Cerebellar nuclear complex (tissue), 1 donor: Measurements from ENCODE around the gene SCTR.
"Not testable (repeated sequence)": the region's sequence is repeated elsewhere in the genome, so short reads cannot be mapped to it uniquely, and the experiment has no call there.

ENCODE experiments used
- DNase-seq, 2 experiments: peaks; one replicate each; lab custom pipeline; 2025; lab: John Stamatoyannopoulos, UW

SCTR gene

GRCh38 chr2:119408221-119408619 lies 116.1 kb downstream of the SCTR start:
- DNase-seq, result no peak

GRCh38 chr2:119407430-119408220 lies 116.7 kb downstream of the SCTR start:
- DNase-seq, result no peak

- DNase-seq, result no peak
Measured at GRCh38 chr2:119405151-119405550, 119.1 kb downstream of the SCTR start.

- not testable (repeated sequence) for DNase-seq
Measured at GRCh38 chr2:119403618-119404017, 120.7 kb downstream of the SCTR start.

GRCh38 chr2:119402645-119403560 lies 121.4 kb downstream of the SCTR start:
- DNase-seq, result no peak

GRCh38 chr2:119402106-119402505 lies 122.2 kb downstream of the SCTR start:
- no peak for DNase-seq

GRCh38 chr2:119397196-119397595 lies 127.1 kb downstream of the SCTR start:
- no peak for DNase-seq

- no peak for DNase-seq
Measured at GRCh38 chr2:119393971-119394748, 130.1 kb downstream of the SCTR start.
